ENCODE results near the gene SLC16A10.

DNA sequence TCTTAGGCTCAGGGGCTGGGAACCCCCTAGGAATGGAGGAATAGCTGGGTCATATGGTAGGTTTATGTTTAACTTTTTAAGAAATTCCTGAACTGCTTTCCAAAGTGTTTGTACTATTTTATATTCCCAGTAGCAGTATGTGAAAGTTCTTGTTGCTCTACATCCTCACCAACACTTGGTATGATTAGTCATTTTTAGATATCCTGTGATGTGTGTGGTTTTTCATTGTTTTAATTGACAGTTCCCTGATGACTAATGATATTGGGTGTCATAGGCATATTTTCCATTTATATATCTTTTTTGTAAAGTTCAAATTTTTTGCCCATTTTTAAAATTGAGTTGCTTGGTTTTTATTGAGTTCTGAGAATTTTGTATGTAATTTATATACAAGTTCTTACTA lies 72.3 kb downstream of the SLC16A10 start:
- TF ChIP-seq, protein P1, sequence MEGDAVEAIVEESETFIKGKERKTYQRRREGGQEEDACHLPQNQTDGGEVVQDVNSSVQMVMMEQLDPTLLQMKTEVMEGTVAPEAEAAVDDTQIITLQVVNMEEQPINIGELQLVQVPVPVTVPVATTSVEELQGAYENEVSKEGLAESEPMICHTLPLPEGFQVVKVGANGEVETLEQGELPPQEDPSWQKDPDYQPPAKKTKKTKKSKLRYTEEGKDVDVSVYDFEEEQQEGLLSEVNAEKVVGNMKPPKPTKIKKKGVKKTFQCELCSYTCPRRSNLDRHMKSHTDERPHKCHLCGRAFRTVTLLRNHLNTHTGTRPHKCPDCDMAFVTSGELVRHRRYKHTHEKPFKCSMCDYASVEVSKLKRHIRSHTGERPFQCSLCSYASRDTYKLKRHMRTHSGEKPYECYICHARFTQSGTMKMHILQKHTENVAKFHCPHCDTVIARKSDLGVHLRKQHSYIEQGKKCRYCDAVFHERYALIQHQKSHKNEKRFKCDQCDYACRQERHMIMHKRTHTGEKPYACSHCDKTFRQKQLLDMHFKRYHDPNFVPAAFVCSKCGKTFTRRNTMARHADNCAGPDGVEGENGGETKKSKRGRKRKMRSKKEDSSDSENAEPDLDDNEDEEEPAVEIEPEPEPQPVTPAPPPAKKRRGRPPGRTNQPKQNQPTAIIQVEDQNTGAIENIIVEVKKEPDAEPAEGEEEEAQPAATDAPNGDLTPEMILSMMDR (conservative IDR thresholded peaks at IDR 0.05; ENCODE audit: low read depth, low read length) = no peak
- TF ChIP-seq EZH2 (IDR thresholded peaks at IDR 0.05; ENCODE audit: low read length, unreplicated experiment) = no peak
- TF ChIP-seq EZH2phosphoT487 (IDR thresholded peaks at IDR 0.05; ENCODE audit: borderline replicate concordance, low read length) = no peak

All from PC-3 (cell line).